Stimulated activated CD8-positive, alpha-beta memory T cell treated with anti-CD3 and anti-CD28 coated beads, Interleukin-4, amount 100 ng/mL, for 48 hours (primary cell): ENCODE data around the gene KCNJ15.
"Not testable (repeated sequence)": the region's sequence is repeated elsewhere in the genome, so short reads cannot be mapped to it uniquely, and the experiment has no call there.

Experiments
- DNase-seq: peaks from one replicate; pipeline ENCODE4 v3.0.0-alpha.2; 2020

The KCNJ15 gene

GRCh38 chr21:38244885-38245869 lies 11.6 kb upstream of the KCNJ15 start:
- peak; percentile 68 for DNase-seq

- DNase-seq: no peak
These were observed 10.3 kb upstream of the KCNJ15 start for GRCh38 chr21:38246511-38246910.

GRCh38 chr21:38247054-38247453 lies 9.7 kb upstream of the KCNJ15 start:
- not testable (repeated sequence) for DNase-seq

- no peak for DNase-seq
These were observed 8.9 kb upstream of the KCNJ15 start for GRCh38 chr21:38247738-38248510.

- no peak for DNase-seq
These were observed 7.5 kb upstream of the KCNJ15 start for GRCh38 chr21:38249256-38249655.

- DNase-seq: no peak
These were observed 7.0 kb upstream of the KCNJ15 start for GRCh38 chr21:38249696-38250278.

GRCh38 chr21:38250991-38251418 lies 5.8 kb upstream of the KCNJ15 start:
- no peak for DNase-seq

GRCh38 chr21:38254970-38255369 lies 1.8 kb upstream of the KCNJ15 start:
- DNase-seq: no peak

- DNase-seq: no peak
These were observed 1.1 kb upstream of the KCNJ15 start for GRCh38 chr21:38255571-38256117.

GRCh38 chr21:38257667-38258066 lies 876 bp downstream of the KCNJ15 start:
- no peak for DNase-seq

GRCh38 chr21:38258521-38259485 lies 2.0 kb downstream of the KCNJ15 start:
- DNase-seq: no peak

GRCh38 chr21:38259665-38260064 lies 2.9 kb downstream of the KCNJ15 start:
- DNase-seq: no peak

- DNase-seq: no peak
These were observed 3.6 kb downstream of the KCNJ15 start for GRCh38 chr21:38260426-38260825.

GRCh38 chr21:38261851-38262250 lies 5.1 kb downstream of the KCNJ15 start:
- no peak for DNase-seq

GRCh38 chr21:38263493-38263892 lies 6.7 kb downstream of the KCNJ15 start:
- DNase-seq: no peak

GRCh38 chr21:38264571-38264970 lies 7.8 kb downstream of the KCNJ15 start:
- no peak for DNase-seq

- DNase-seq: no peak
These were observed 8.4 kb downstream of the KCNJ15 start for GRCh38 chr21:38265166-38265565.

- no peak for DNase-seq
These were observed 9.9 kb downstream of the KCNJ15 start for GRCh38 chr21:38266732-38267131.

GRCh38 chr21:38267136-38267755 lies 10.5 kb downstream of the KCNJ15 start:
- DNase-seq: no peak

- DNase-seq: no peak
These were observed 11.4 kb downstream of the KCNJ15 start for GRCh38 chr21:38267991-38268863.
